OCI-LY1 (cell line): Measurements from ENCODE around the gene DRD2.

Experiments
- H2AFZ ChIP-seq: fragments of 200-600 bp; sonication (generic), shearing (Covaris generic); 2 replicates; pipeline ENCODE4 v1.6.0; 2014; ENCODE audit warnings: antibody characterized with exemption, mild to moderate bottlenecking, low read length
- H3F3A ChIP-seq: fragments of 200-600 bp; sonication (generic), shearing (Covaris generic); 2 replicates; pipeline ENCODE4 v1.6.0; 2014; ENCODE audit warnings: mild to moderate bottlenecking, antibody characterized with exemption, low read length, moderate library complexity; ENCODE audit not compliant: insufficient read depth
- H3K27ac ChIP-seq: fragments of 200-600 bp; sonication (generic); 2 replicates; pipeline ENCODE4 v1.5.1; 2014; ENCODE audit warnings: low read length, mixed run types, mild to moderate bottlenecking, low read depth; ENCODE audit not compliant: poor library complexity, severe bottlenecking
- H3K27me3 ChIP-seq: fragments of 200-600 bp; sonication (generic); 2 replicates; pipeline ENCODE4 v1.6.0; 2014; ENCODE audit warnings: antibody characterized with exemption, mild to moderate bottlenecking, low read length, moderate library complexity; ENCODE audit not compliant: insufficient read depth
- H3K36me3 ChIP-seq: fragments of 200-600 bp; sonication (generic); 2 replicates; pipeline ENCODE4 v1.6.1; 2014; ENCODE audit warnings: mild to moderate bottlenecking, antibody characterized with exemption, low read length, moderate library complexity, mixed read lengths; ENCODE audit not compliant: insufficient read depth
- H3K4me1 ChIP-seq: fragments of 200-600 bp; sonication (generic); 2 replicates; pipeline ENCODE4 v1.5.1; 2014; ENCODE audit warnings: mild to moderate bottlenecking, low read length, moderate library complexity; ENCODE audit not compliant: insufficient read depth, severe bottlenecking
- H3K4me2 ChIP-seq: fragments of 200-600 bp; sonication (generic), shearing (Covaris generic); 2 replicates; pipeline ENCODE4 v1.6.1; 2014; ENCODE audit warnings: low read length
- H3K4me3 ChIP-seq: fragments of 200-600 bp; sonication (generic); 2 replicates; pipeline ENCODE4 v1.5.1; 2014; ENCODE audit warnings: low read length, low read depth, mild to moderate bottlenecking, mixed read lengths; ENCODE audit not compliant: poor library complexity, severe bottlenecking
- H3K79me2 ChIP-seq: fragments of 200-600 bp; shearing (Covaris generic); 2 replicates; pipeline ENCODE4 v1.6.1; 2016; ENCODE audit warnings: mixed run types, low read length, mixed read lengths; ENCODE audit not compliant: insufficient read depth
- H3K9ac ChIP-seq: fragments of 200-600 bp; sonication (generic), shearing (Covaris generic); 2 replicates; pipeline ENCODE4 v1.6.1; 2014; ENCODE audit warnings: mild to moderate bottlenecking, low read length, mixed read lengths
- H3K9me2 ChIP-seq: fragments of 200-600 bp; sonication (generic), shearing (Covaris generic); 2 replicates; pipeline ENCODE4 v1.6.1; 2014; ENCODE audit warnings: low read depth, mild to moderate bottlenecking, low read length, mixed read lengths
- H3K9me3 ChIP-seq: fragments of 200-600 bp; shearing (Covaris generic); 2 replicates; pipeline ENCODE4 v1.6.1; 2014; ENCODE audit warnings: low read length, mixed read lengths
- H4K20me1 ChIP-seq: fragments of 200-600 bp; sonication (generic), shearing (Covaris generic); 2 replicates; pipeline ENCODE4 v1.6.0; 2016; ENCODE audit warnings: mild to moderate bottlenecking, low read length; ENCODE audit not compliant: insufficient read depth
- CTCF ChIP-seq: fragments of 200-600 bp; sonication (generic), shearing (Covaris generic); IDR thresholded peaks from 2 replicates; pipeline ENCODE4 v1.5.1; 2017; ENCODE audit warnings: mild to moderate bottlenecking, antibody characterized with exemption, low read length, moderate library complexity, mixed read lengths
- EZH2 ChIP-seq: fragments of 200-600 bp; sonication (generic), shearing (Covaris generic); IDR thresholded peaks from 2 replicates; pipeline ENCODE4 v1.8.0; 2017; ENCODE audit warnings: borderline replicate concordance, mixed run types, mild to moderate bottlenecking, antibody characterized with exemption, low read length, moderate library complexity, mixed read lengths

Gene DRD2

GRCh38 chr11:113496026-113496651 lies 20.9 kb upstream of the DRD2 start:
- Histone ChIP-seq H3K79me2 (no peaks in the 10 kb centered on the region), H3F3A (no peaks in the 10 kb centered on the region), H4K20me1 (no peaks in the 10 kb centered on the region), H3K9ac (no peak overlapping the region), H3K4me2 (no peak overlapping the region), H3K4me3 (no peak overlapping the region), H3K9me2 (no peaks in the 10 kb centered on the region), H3K27me3 (no peaks in the 10 kb centered on the region), H3K9me3 (no peaks in the 10 kb centered on the region), H3K4me1 (no peaks in the 10 kb centered on the region), H2AFZ (no peak overlapping the region), H3K36me3 (no peaks in the 10 kb centered on the region), H3K27ac (no peak overlapping the region)
- no peak for TF ChIP-seq EZH2
- TF ChIP-seq CTCF, result no peak

- no peaks in the 10 kb centered on the region for H3K36me3 ChIP-seq
- no peaks in the 10 kb centered on the region for H3K9me2 ChIP-seq
- H3K27ac ChIP-seq, result no peak overlapping the region
- no peak overlapping the region for H2AFZ ChIP-seq
- no peaks in the 10 kb centered on the region for H3K79me2 ChIP-seq
- no peak for TF ChIP-seq CTCF
- TF ChIP-seq EZH2, result no peak
- no peaks in the 10 kb centered on the region for H3F3A ChIP-seq
- no peaks in the 10 kb centered on the region for H4K20me1 ChIP-seq
- H3K9ac ChIP-seq, result no peak overlapping the region
- H3K4me1 ChIP-seq, result no peaks in the 10 kb centered on the region
- H3K4me3 ChIP-seq, result no peak overlapping the region
- no peaks in the 10 kb centered on the region for H3K9me3 ChIP-seq
- H3K27me3 ChIP-seq, result no peaks in the 10 kb centered on the region
- H3K4me2 ChIP-seq, result no peak overlapping the region
Observed at GRCh38 chr11:113494021-113494420, 18.8 kb upstream of the DRD2 start.

GRCh38 chr11:113493206-113493605 lies 18.0 kb upstream of the DRD2 start:
- Histone ChIP-seq H3K36me3 (no peaks in the 10 kb centered on the region), H4K20me1 (no peaks in the 10 kb centered on the region), H3K27me3 (no peaks in the 10 kb centered on the region), H3K4me2 (no peak overlapping the region), H3F3A (no peaks in the 10 kb centered on the region), H3K27ac (no peak overlapping the region), H3K79me2 (no peaks in the 10 kb centered on the region), H3K9me3 (no peaks in the 10 kb centered on the region), H3K9ac (no peak overlapping the region), H2AFZ (no peak overlapping the region), H3K4me3 (no peak overlapping the region), H3K9me2 (no peaks in the 10 kb centered on the region), H3K4me1 (no peaks in the 10 kb centered on the region)
- no peak for TF ChIP-seq EZH2
- no peak for TF ChIP-seq CTCF
